OCI-LY1 (cell line): ENCODE measurements around the gene C22orf15.

Experiments
- EZH2 ChIP-seq: fragments of 200-600 bp; sonication (generic), shearing (Covaris generic); IDR thresholded peaks from 2 replicates; pipeline ENCODE4 v1.8.0; 2017; ENCODE audit warnings: borderline replicate concordance, mixed run types, mild to moderate bottlenecking, antibody characterized with exemption, low read length, moderate library complexity, mixed read lengths
- TF ChIP-seq, protein P1 (sequence below): fragments of 200-600 bp; sonication (generic), shearing (Covaris generic); IDR thresholded peaks from 2 replicates; pipeline ENCODE4 v1.5.1; 2017; ENCODE audit warnings: mild to moderate bottlenecking, antibody characterized with exemption, low read length, moderate library complexity, mixed read lengths

GRCh38 chr22:23796461-23796860 lies 33.7 kb downstream of the C22orf15 start:
- TF ChIP-seq EZH2: no peak
- TF ChIP-seq, protein P1, sequence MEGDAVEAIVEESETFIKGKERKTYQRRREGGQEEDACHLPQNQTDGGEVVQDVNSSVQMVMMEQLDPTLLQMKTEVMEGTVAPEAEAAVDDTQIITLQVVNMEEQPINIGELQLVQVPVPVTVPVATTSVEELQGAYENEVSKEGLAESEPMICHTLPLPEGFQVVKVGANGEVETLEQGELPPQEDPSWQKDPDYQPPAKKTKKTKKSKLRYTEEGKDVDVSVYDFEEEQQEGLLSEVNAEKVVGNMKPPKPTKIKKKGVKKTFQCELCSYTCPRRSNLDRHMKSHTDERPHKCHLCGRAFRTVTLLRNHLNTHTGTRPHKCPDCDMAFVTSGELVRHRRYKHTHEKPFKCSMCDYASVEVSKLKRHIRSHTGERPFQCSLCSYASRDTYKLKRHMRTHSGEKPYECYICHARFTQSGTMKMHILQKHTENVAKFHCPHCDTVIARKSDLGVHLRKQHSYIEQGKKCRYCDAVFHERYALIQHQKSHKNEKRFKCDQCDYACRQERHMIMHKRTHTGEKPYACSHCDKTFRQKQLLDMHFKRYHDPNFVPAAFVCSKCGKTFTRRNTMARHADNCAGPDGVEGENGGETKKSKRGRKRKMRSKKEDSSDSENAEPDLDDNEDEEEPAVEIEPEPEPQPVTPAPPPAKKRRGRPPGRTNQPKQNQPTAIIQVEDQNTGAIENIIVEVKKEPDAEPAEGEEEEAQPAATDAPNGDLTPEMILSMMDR: no peak
